ENCODE results near the gene PGR.

PGR gene

DNA sequence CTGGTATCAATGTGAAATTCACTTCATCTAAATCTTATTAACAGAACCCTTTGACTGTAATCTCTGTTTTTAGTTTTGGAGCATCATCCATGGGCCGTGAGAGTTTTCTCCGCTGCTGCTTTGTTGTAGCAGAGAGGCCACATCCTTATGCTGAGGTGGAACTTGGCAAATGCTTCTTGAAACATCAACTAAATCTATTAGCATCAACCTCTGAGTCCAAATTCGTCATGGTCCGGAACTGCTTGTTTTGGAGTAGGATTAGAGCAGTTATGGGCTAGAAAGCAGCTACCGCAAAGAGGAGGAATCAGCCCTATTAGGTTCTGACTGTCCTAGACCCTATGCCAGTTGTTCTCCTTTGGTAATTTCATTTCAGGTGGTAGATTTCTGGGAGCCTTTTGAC is 117.7 kb downstream of the PGR start:
- in situ Hi-C loops (cut with MboI; ENCODE audit: low sequenced_read_pairs) = no loop called here

DNA sequence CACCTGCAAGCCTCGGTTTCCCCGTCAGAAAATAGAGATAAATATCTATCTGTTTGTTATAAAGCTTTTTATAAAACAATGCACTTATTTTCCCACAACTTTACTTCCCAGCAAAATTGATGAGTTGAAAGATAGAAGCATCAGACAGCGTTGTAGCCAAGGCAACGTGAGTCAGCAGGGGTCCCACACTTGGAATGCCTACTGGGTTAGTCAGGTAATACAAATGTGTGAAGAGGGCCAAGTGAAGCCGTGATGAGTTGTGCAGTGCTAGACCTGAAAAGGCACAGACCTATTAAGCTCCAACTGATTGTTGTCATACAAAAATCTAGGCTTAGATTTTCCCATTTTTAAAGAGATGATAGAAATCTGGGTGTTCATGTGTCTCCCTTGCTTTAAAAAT is 118.7 kb downstream of the PGR start:
- in situ Hi-C loops (cut with MboI; ENCODE audit: low sequenced_read_pairs) = no loop called here

DNA sequence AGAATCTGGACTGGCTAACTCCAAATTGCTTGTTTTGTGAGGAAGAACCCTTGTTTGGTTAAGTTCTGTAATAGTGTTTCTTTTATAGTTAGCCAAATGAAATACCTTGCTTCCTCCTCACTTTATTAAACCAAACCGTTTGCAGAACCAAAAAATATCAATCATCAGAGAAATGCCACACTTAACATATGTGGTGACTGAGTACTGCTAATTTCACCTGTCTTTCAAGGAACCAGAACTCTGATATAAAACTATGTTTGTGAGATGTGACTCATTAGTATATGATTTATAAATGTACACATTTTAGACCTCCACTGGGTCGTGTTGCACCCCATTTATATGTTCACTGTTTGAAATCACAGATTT is 119.9 kb downstream of the PGR start:
- in situ Hi-C loops (cut with MboI; ENCODE audit: low sequenced_read_pairs) = no loop called here

DNA sequence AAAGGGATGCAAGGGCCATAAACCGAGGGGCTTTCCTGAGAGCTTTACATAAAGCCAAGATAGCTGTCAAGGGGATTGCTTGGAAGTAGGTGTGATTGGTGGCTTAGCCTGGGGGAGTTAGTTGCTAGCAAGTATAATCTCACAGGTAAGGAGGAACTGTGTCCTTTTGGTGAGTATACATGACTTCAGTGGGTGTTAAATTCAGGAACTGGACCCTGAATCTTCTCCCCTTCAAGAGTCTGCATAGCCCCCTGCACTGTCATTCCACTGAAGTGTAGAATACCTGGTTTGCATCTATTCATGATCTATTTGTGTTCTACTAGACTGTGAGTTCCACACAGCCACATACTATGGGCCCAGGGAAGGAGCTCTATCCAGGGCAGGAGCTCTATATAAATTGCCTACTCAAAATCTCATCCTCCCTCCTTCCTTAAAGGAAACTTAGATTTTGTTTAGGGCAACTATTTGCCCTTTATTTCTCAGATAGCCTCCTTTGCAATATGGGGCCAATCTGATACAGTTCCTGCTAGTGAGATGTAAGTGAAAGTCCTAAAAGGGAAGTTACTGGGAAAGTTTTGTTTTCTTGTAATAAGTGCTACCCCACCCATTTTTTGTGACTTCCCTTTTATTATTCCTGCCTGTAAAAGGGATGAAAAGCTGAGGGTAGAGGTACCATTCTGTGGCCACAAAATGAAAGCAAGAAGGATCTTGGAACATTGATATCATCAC is 120.5 kb downstream of the PGR start:
- in situ Hi-C loops (cut with MboI; ENCODE audit: low sequenced_read_pairs) = no loop called here

DNA sequence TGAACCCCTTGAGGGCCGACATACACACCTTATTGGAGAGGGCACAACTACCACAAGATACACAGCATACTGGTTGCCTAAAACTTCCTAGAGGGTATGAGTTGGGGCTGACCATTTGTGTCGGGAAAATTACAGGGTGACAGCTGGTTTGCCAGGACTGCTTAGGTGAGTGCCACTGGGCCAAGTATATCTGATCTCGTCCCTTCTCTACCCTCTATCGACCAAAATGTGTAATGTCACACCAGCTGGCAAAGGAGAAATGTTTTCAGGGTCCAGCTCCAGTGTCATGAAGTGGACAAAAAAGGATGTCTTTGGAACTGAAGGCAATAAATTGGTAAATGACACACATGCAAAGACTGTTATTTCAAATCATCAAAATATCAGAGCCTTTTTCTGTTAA is 126.1 kb downstream of the PGR start:
- in situ Hi-C loops (cut with MboI; ENCODE audit: low sequenced_read_pairs) = no loop called here

DNA sequence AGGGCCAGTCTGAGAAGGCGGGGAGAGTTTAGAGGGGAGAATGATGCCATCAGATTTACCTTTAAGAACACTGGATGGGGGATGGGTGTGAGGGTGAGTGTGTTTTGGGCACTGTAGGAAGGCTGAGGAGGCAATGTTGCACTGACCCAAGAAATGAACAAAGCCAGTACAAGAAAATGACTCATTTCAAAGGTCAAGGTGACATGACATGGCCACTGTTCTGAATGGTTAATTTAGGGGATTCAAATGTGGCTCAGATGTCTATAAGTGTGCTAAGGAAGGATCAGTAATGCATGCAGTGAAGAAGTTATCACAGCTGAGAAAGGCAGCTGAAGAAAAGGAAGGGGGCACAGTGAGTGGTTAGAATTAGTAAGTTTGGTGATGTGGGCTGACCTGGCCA is 129.9 kb downstream of the PGR start:
- in situ Hi-C loops (cut with MboI; ENCODE audit: low sequenced_read_pairs) = no loop called here

DNA sequence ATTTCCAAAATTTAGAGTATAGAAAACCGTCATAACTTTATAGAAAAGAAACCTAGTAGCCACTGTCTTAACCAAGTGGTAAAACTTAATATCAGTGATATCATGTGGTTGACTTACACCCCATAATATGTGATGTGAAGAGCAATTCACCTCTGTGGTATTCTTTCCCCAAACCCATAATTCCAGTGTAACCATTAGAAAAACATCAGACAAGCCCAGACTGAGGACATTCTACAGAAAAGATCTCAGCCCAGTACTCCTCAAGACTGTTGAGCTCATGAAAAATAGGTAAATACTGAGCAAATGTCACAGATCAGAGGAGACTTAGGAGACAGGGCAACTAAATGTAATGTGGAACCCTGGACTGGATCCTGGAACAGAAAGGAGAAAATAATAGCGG is 134.6 kb downstream of the PGR start:
- in situ Hi-C loops (cut with MboI; ENCODE audit: low sequenced_read_pairs) = no loop called here

DNA sequence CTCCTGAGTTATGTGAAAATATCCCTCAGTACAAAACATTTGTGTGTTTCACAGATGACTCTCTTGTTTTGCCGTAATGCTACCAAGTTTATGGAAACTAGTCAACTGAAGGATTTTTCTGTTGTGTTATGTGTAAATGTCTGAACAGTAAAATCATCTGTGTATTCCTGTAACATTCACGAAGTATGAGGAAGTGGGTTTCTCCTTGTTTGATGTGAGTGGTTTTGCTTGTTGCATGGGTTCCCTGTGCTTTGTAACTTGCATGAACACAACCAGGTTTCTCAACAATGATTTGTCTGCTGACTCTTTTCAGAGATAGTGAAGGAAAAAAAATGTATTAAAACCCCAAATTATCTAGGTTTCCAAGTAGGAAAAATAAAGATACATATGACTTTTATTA is 138.1 kb downstream of the PGR start:
- in situ Hi-C loops (cut with MboI; ENCODE audit: low sequenced_read_pairs) = no loop called here

DNA sequence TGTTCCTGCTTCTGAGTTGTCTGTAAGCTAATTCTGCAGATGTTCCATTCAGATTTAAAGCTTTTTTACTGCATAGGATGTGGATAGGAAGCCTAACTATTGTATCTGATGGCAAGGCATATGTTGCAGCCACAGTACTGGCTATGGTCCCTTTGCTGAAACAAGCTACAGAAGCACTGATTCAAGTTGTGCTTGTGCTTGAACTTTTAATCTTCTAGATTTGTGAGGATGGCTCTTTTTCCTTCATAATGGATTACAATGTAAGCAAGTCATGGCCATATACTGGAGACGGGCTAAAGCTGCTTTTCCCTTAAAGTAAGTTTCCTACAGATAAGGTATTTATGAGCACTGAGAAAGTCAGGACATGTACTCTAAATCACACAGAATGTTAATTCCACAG is 138.7 kb downstream of the PGR start:
- in situ Hi-C loops (cut with MboI; ENCODE audit: low sequenced_read_pairs) = no loop called here

DNA sequence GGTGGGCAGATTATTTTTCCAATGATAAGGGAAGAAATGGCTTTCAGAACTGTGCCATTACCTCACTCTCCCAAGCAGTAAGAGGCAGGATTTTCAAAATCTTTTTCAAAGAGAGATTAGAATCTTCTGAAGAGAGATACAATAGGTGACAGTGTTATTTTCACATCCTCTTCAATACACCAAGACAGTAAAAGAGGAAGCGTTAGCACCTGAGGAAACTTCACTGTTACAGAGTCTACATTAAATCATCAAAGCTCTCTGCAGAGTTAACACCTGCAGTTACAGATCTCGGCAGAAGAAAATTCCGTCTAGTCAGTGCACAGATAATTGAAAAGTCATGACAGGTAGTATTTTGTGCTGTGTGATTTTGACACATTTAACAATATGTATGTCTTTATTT is 144.9 kb downstream of the PGR start:
- in situ Hi-C loops (cut with MboI; ENCODE audit: low sequenced_read_pairs) = no loop called here

DNA sequence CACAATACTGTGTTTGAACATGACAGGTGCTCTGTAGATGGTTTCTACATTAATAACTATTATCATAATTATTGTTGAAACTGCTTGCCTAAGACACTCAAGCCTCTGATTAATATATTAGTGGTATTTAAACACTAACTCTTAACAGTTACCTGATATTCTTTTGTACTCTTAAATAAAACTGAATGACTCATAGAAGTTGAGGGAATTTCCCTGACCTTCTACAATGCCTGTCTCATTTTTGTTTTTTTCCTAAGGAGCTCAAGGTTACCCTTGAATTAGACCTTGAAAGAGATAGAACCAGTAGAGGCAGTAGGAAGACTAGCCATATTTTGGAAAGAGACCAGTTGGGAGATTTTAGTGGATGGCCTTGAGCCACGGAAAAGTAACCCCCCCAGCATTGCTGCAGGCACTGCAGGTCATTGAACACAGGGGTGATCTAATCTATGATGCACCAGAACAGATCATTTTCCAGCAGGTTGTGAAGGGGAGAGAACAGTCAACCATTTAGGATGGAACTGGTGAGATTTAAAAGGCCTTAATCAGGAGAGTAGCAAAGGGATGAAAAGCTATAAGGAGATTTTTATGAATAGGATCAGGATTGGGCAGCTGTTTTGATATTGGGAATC is 148.3 kb downstream of the PGR start:
- in situ Hi-C loops (cut with MboI; ENCODE audit: low sequenced_read_pairs) = no loop called here

DNA sequence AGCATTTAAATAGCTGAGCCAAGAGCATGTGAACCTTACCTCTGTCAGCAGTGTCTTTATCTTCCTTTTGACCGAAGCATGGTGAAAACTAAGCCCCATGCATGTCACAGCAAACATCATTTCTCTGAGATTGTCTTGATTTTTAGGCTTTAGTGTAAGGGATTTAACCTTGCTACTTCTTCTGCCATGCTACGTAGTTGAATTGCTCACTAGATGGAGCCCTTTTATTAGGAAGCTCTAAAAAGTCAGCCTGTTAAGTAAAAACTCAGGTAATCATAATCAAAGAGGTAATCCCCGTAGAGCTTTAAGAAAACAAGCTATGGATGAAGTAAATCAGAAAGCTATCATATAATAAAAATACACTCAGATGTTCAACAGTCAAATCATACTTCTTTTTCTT is 149.5 kb downstream of the PGR start:
- in situ Hi-C loops (cut with MboI; ENCODE audit: low sequenced_read_pairs) = no loop called here
